HepG2 (cell line): ENCODE results near the gene HES2. TPM values are rescaled to one million over a fixed set of nuclear protein-coding genes. Genes with fewer than 3 reads are reported as not detected.

Experiments
- ATAC-seq: fragments of 200-7000 bp; cut with Tn5 transposase; 3 replicates; pipeline ENCODE4 v1.9.1; 2020; ENCODE audit warnings: mild to moderate bottlenecking, moderate library complexity
- BruUV-seq: library from RNA; stranded (reverse); fragments of 400-500 nt; replicated peaks from 2 replicates; lab custom pipeline; 2021; lab: Mats Ljungman, UMichigan
- CTCF ChIA-PET: fragments of 300-600 bp; formaldehyde crosslinking; extraction: SDS; loops from one replicate; lab custom pipeline; 2021; ENCODE audit warnings: low total read pairs, inconsistent platforms, low intra/inter-chr PET ratio; lab: Yijun Ruan, JAX
- POLR2A ChIA-PET: fragments of 350-600 bp; sonication (Branson Sonifier 250); formaldehyde crosslinking; loops from one replicate; lab custom pipeline; 2020; ENCODE audit warnings: antibody characterized with exemption, inconsistent platforms; lab: Yijun Ruan, JAX
- DNase-seq: peaks from one replicate; pipeline ENCODE4 v3.0.0-alpha.2; 2015; ENCODE audit warnings: low spot score
- FAIRE-seq: peaks from 3 replicates; lab custom pipeline; 2011; peaks lifted over from hg19 to GRCh38; lab: Jason Lieb, UNC
- H2AFZ ChIP-seq: one replicate; pipeline ENCODE4 v1.6.1; 2011; ENCODE audit warnings: low read length, inconsistent platforms
- H3K27ac ChIP-seq: fragments of 300-600 bp; 3 replicates; pipeline ENCODE4 v1.8.0; 2011; ENCODE audit warnings: mixed run types, mild to moderate bottlenecking, mixed read lengths, low read length, inconsistent platforms; ENCODE audit not compliant: insufficient read depth; ENCODE audit errors: extremely low read length
- H3K27me3 ChIP-seq, 2 experiments: fragments of 200-600 bp in 1 of 2; 2 replicates in 1 of 2; 3 replicates in 1 of 2; pipeline versions ENCODE4 v1.6.0 to v1.8.0; 2011; ENCODE audit warnings: low read length in 2 of 2, mild to moderate bottlenecking in 2 of 2, moderate library complexity in 2 of 2, inconsistent platforms in 1 of 2; ENCODE audit not compliant: insufficient read depth in 2 of 2, control insufficient read depth in 1 of 2
- H3K36me3 ChIP-seq, 2 experiments: fragments of 200-600 bp in 1 of 2; replicated peaks in 1 of 2; 2 replicates in 1 of 2; 3 replicates in 1 of 2; pipeline versions ENCODE4 v1.5.1 to v1.8.0; 2011; ENCODE audit warnings: low read length in 2 of 2, inconsistent platforms in 1 of 2; ENCODE audit not compliant: insufficient read depth in 2 of 2, control insufficient read depth in 1 of 2
- H3K4me1 ChIP-seq: 2 replicates; pipeline ENCODE4 v1.5.1; 2012; ENCODE audit warnings: low read length, inconsistent platforms; ENCODE audit not compliant: insufficient read depth
- H3K4me2 ChIP-seq: 2 replicates; pipeline ENCODE4 v1.6.0; 2011; ENCODE audit warnings: low read depth, low read length, inconsistent platforms
- H3K4me3 ChIP-seq, 3 experiments: fragments of 200-600 bp in 1 of 3; sonication (generic), shearing (Covaris generic) in 1 of 3; replicated peaks in 1 of 3; 2 replicates each; pipeline ENCODE4 v1.5.1; 2011 to 2016; ENCODE audit warnings: low read length in 3 of 3, inconsistent platforms in 2 of 3, low read depth in 2 of 3, mild to moderate bottlenecking in 2 of 3, control low read depth in 1 of 3, mixed read lengths in 1 of 3; ENCODE audit not compliant: insufficient read depth in 1 of 3
- H3K79me2 ChIP-seq: one replicate; pipeline ENCODE4 v1.6.1; 2011; ENCODE audit warnings: low read length, inconsistent platforms; ENCODE audit not compliant: insufficient read depth
- H3K9ac ChIP-seq: 2 replicates; pipeline ENCODE4 v1.6.0; 2011; ENCODE audit warnings: mild to moderate bottlenecking, low read depth, low read length, inconsistent platforms; ENCODE audit not compliant: insufficient read depth
- H3K9me3 ChIP-seq: 2 replicates; pipeline ENCODE4 v1.5.1; 2012; ENCODE audit warnings: mild to moderate bottlenecking, low read length
- H4K20me1 ChIP-seq: 2 replicates; pipeline ENCODE4 v1.6.0; 2011; ENCODE audit warnings: inconsistent platforms, mild to moderate bottlenecking, low read length, moderate library complexity; ENCODE audit not compliant: insufficient read depth
- AGO1 ChIP-seq: fragments of 200-400 bp; formaldehyde crosslinking; IDR thresholded peaks from 2 replicates; pipeline ENCODE4 v1.6.1; 2017; ENCODE audit warnings: mild to moderate bottlenecking, low read depth, low read length, moderate library complexity; ENCODE audit not compliant: poor library complexity, severe bottlenecking
- ARNTL ChIP-seq: sonication (generic); formaldehyde crosslinking; IDR thresholded peaks from 2 replicates; pipeline ENCODE4 v1.4.0; 2020; ENCODE audit warnings: mild to moderate bottlenecking, missing genetic modification reagents
- MED1 ChIP-seq: sonication (generic); formaldehyde crosslinking; IDR thresholded peaks from 2 replicates; pipeline ENCODE4 v1.4.0; 2020; ENCODE audit warnings: missing genetic modification reagents
- POLR2A ChIP-seq, 2 experiments: IDR thresholded peaks; 2 replicates each; pipeline ENCODE4 v1.6.1; 2011; ENCODE audit warnings: low read depth in 2 of 2, low read length in 2 of 2, mild to moderate bottlenecking in 1 of 2, moderate library complexity in 1 of 2; ENCODE audit not compliant: insufficient read depth in 1 of 2
- ZNF431 ChIP-seq: sonication (generic); formaldehyde crosslinking; IDR thresholded peaks from 2 replicates; pipeline ENCODE4 v1.9.0; 2022; ENCODE audit warnings: missing genetic modification reagents, low read depth, mild to moderate bottlenecking, borderline replicate concordance
- ZNF550 ChIP-seq: sonication (generic); formaldehyde crosslinking; IDR thresholded peaks from 2 replicates; pipeline ENCODE4 v1.4.0; 2020; ENCODE audit warnings: mild to moderate bottlenecking, missing genetic modification reagents, borderline replicate concordance
- ZNF558 ChIP-seq: sonication (generic); formaldehyde crosslinking; IDR thresholded peaks from 2 replicates; pipeline ENCODE4 v1.9.0; 2022; ENCODE audit warnings: mild to moderate bottlenecking, missing genetic modification reagents, borderline replicate concordance
- ZSCAN12 ChIP-seq: sonication (generic); formaldehyde crosslinking; IDR thresholded peaks from 2 replicates; pipeline ENCODE4 v1.9.0; 2021; ENCODE audit warnings: mild to moderate bottlenecking, missing genetic modification reagents
- WGBS: methylation state at CpG from one replicate; pipeline ENCODE4 v1.1.6; 2017; ENCODE audit warnings: low lambda C conversion rate; 5-methylcytosine and 5-hydroxymethylcytosine counted together
- in situ Hi-C: cut with HindIII; loops from 2 replicates; pipeline ENCODE4 v1.10.0; 2017; ENCODE audit warnings: low pct_unique_long_range_greater_than_20kb; ENCODE audit not compliant: extremely low pct_ligation_motif_present
- intact Hi-C: fragments of 100-400 bp; cut with micrococcal nuclease; formaldehyde crosslinking; loops from one replicate; pipeline ENCODE4 v1.10.0; 2022; ENCODE audit not compliant: unreplicated experiment
- polyA plus RNA-seq, 8 experiments: library from polyadenylated mRNA; depleted of rRNA in 3 of 8; stranded (reverse) in 7 of 8; unstranded in 1 of 8; fragments of >200 nt; fragmentation: Illumina TruSeq in 4 of 8; extraction: Trizol in 4 of 8; gene quantifications; 2 replicates each; pipeline versions ENCODE4 v1.2.1 to v1.2.3, GENCODE V29; 2011 to 2016; ENCODE audit warnings: low read depth in 4 of 8, missing spikeins in 1 of 8, mixed read lengths in 1 of 8; ENCODE audit not compliant: insufficient read depth in 1 of 8
- total RNA-seq, 5 experiments: library from RNA; depleted of rRNA; stranded (reverse); fragments of >200 nt; fragmentation: Illumina TruSeq; extraction: Trizol; gene quantifications; 2 replicates each; pipeline ENCODE4 v1.2.3, GENCODE V29; 2016; ENCODE audit warnings: low read depth in 1 of 5
- TF ChIP-seq, protein P1 (sequence below): sonication (generic); formaldehyde crosslinking; conservative IDR thresholded peaks from 2 replicates; pipeline ENCODE4 v1.4.0; 2020; ENCODE audit warnings: missing genetic modification reagents
- TF ChIP-seq, protein P2 (sequence below): sonication (generic); formaldehyde crosslinking; IDR thresholded peaks from 2 replicates; pipeline ENCODE4 v1.4.0; 2020; ENCODE audit warnings: missing genetic modification reagents, borderline replicate concordance
- TF ChIP-seq, protein P3 (sequence below): sonication (generic); formaldehyde crosslinking; IDR thresholded peaks from 2 replicates; pipeline ENCODE4 v1.5.0; 2020; ENCODE audit warnings: missing genetic modification reagents, mild to moderate bottlenecking, borderline replicate concordance

Gene HES2
- total and polyA plus RNA-seq, 2 of the 13 experiments (the other 11 are each of a cell fraction or from before 2014, with no cell fraction given) = 0.11 to 0.17 TPM

DNA sequence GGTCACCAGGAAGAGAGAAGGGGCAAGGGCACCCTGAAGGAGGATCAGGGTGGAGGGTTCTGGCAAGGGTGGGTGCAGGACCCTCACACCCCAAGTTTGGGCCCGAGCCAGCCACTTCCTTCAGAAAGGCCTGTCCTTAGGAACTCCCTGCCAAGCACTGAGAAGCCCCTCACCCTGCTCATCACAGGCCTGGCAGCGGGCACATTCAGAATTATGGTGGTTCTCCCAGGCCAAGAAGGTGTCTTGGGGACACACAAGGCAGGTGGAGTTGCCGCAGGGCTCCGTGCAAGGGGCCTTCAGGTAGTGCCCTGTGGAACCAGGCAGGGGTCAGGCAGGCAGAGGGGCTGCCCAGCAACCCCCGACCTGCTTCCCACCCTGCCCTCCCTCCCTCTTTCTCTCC is 45.2 kb upstream of the HES2 start:
- no peak overlapping the region for H3K4me3 ChIP-seq
- BruUV-seq = no TSS peak

DNA sequence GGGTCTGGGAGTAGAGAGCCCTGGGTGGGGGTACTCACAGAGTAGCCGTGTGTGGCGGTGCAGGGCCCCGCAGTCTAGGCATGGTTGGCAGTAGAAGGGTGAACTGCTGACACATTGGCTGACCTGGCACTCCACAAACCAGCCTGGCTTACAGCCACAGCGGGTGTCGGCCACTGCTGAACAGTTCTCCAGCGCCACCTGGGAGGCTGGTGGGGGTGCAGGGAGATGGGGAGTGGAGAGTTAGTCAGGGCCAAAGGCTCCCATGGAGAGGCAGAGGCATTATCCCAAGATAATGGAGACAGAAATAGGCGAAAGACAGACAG is 44.8 kb upstream of the HES2 start:
- H3K4me1 ChIP-seq = peaks cover 21% of the 10 kb centered on the region
- intact Hi-C loops (loop anchor here (2.0 kb wide), 1 partner anchor 18 kb away; no protein-coding TSS in a partner anchor), in situ Hi-C loops (no loop called here)
- no peak overlapping the region for H2AFZ ChIP-seq
- peaks cover 3% of the 10 kb centered on the region; the same call in 1 of the 2 replicates for H4K20me1 ChIP-seq
- H3K27ac ChIP-seq = no peak overlapping the region
- ChIA-PET POLR2A (no interaction called here), CTCF (interaction anchor here (1.1 to 1.7 kb wide), 3 partner anchors 11 to 19 kb away, joined by 3 to 5 read pairs (median 4); no protein-coding TSS in a partner anchor)
- no peak overlapping the region for H3K4me3 ChIP-seq
- no peaks in the 10 kb centered on the region for H3K27me3 ChIP-seq
- no peak overlapping the region for H3K4me2 ChIP-seq
- BruUV-seq = no TSS peak
- FAIRE-seq = no peak
- H3K9me3 ChIP-seq = no peaks in the 10 kb centered on the region
- H3K79me2 ChIP-seq = no peaks in the 10 kb centered on the region
- DNase-seq = peak; percentile 58
- ATAC-seq = peak; percentile 72
- WGBS = 27% methylated on average over 6 of the region's 7 CpGs
- peaks cover 2 to 4% of the 10 kb centered on the region in 2 experiments; a peak in 2 of 5 replicates for H3K36me3 ChIP-seq
- no peak overlapping the region for H3K9ac ChIP-seq
- TF ChIP-seq ZNF550 (no peak), AGO1 (peak; percentile 96), ARNTL (no peak), ZSCAN12 (CRISPR knock-in tag) (no peak)
- TF ChIP-seq, protein P1, sequence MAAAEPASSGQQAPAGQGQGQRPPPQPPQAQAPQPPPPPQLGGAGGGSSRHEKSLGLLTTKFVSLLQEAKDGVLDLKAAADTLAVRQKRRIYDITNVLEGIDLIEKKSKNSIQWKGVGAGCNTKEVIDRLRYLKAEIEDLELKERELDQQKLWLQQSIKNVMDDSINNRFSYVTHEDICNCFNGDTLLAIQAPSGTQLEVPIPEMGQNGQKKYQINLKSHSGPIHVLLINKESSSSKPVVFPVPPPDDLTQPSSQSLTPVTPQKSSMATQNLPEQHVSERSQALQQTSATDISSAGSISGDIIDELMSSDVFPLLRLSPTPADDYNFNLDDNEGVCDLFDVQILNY = no peak
- TF ChIP-seq, protein P2, sequence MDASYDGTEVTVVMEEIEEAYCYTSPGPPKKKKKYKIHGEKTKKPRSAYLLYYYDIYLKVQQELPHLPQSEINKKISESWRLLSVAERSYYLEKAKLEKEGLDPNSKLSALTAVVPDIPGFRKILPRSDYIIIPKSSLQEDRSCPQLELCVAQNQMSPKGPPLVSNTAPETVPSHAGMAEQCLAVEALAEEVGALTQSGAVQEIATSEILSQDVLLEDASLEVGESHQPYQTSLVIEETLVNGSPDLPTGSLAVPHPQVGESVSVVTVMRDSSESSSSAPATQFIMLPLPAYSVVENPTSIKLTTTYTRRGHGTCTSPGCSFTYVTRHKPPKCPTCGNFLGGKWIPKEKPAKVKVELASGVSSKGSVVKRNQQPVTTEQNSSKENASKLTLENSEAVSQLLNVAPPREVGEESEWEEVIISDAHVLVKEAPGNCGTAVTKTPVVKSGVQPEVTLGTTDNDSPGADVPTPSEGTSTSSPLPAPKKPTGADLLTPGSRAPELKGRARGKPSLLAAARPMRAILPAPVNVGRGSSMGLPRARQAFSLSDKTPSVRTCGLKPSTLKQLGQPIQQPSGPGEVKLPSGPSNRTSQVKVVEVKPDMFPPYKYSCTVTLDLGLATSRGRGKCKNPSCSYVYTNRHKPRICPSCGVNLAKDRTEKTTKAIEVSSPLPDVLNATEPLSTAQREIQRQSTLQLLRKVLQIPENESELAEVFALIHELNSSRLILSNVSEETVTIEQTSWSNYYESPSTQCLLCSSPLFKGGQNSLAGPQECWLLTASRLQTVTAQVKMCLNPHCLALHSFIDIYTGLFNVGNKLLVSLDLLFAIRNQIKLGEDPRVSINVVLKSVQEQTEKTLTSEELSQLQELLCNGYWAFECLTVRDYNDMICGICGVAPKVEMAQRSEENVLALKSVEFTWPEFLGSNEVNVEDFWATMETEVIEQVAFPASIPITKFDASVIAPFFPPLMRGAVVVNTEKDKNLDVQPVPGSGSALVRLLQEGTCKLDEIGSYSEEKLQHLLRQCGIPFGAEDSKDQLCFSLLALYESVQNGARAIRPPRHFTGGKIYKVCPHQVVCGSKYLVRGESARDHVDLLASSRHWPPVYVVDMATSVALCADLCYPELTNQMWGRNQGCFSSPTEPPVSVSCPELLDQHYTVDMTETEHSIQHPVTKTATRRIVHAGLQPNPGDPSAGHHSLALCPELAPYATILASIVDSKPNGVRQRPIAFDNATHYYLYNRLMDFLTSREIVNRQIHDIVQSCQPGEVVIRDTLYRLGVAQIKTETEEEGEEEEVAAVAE = no peak

More for the DNA sequence above, 45.2 kb upstream of the HES2 start:
- 58% methylated on average over 5 of the region's 5 CpGs for WGBS
- ATAC-seq (peak; percentile 1; the same call in 2 of the 3 replicates), FAIRE-seq (no peak), DNase-seq (no peak)
- ChIA-PET CTCF (interaction anchor here (1.1 to 1.7 kb wide), 3 partner anchors 11 to 20 kb away, joined by 3 to 5 read pairs (median 4); no protein-coding TSS in a partner anchor), POLR2A (no interaction called here)
- in situ Hi-C loops (no loop called here), intact Hi-C loops (loop anchor here (2.0 kb wide), 1 partner anchor 18 kb away; no protein-coding TSS in a partner anchor)
- Histone ChIP-seq H4K20me1 (no peaks in the 10 kb centered on the region; the same call in 1 of the 2 replicates), H3K9ac (no peak overlapping the region), H3K4me1 (peaks cover 21% of the 10 kb centered on the region), H3K9me3 (no peaks in the 10 kb centered on the region), H2AFZ (no peak overlapping the region), H3K79me2 (no peaks in the 10 kb centered on the region), H3K27me3 (no peaks in the 10 kb centered on the region), H3K36me3 (peaks cover 0 to 2% of the 10 kb centered on the region in 2 experiments; a peak in 2 of 5 replicates), H3K27ac (no peak overlapping the region), H3K4me2 (no peak overlapping the region)
- TF ChIP-seq MED1 (CRISPR knock-in tag) = no peak
- TF ChIP-seq ZNF431 = 0 out of 2 replicates have a peak, but pooled peaks have one; percentile 7
- TF ChIP-seq AGO1 = peak; percentile 10
- 0 out of 2 replicates have a peak, but pooled peaks have one; percentile 37 for TF ChIP-seq ZNF558
- TF ChIP-seq POLR2A (IDR thresholded peaks at IDR 0.05; ENCODE audit: insufficient read depth in 1 of 2, low read depth in 2 of 2, low read length in 2 of 2) = 0 out of 4 replicates have a peak, but pooled peaks of 1 of the 2 experiments have one; percentile 5
- TF ChIP-seq, protein P3, sequence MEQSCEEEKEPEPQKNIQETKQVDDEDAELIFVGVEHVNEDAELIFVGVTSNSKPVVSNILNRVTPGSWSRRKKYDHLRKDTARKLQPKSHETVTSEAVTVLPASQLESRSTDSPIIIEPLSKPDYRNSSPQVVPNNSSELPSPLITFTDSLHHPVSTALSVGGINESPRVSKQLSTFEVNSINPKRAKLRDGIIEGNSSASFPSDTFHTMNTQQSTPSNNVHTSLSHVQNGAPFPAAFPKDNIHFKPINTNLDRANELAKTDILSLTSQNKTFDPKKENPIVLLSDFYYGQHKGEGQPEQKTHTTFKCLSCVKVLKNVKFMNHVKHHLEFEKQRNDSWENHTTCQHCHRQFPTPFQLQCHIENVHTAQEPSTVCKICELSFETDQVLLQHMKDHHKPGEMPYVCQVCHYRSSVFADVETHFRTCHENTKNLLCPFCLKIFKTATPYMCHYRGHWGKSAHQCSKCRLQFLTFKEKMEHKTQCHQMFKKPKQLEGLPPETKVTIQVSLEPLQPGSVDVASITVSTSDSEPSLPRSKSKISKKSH (CRISPR knock-in tag) = 0 out of 2 replicates have a peak, but pooled peaks have one; percentile 6
